Keratinocyte (primary cell): Measurements from ENCODE around the gene FATE1. TPM values are rescaled to one million over a fixed set of nuclear protein-coding genes. Genes with fewer than 3 reads are reported as not detected.
"Not testable (repeated sequence)": the region's sequence is repeated elsewhere in the genome, so short reads cannot be mapped to it uniquely, and the experiment has no call there.

ENCODE experiments used
- DNase-seq: peaks from one replicate; pipeline ENCODE4 v3.0.0-alpha.2; 2011; ENCODE audit warnings: low read depth, missing footprints, low spot score
- FAIRE-seq: peaks from 2 replicates; lab custom pipeline; 2011; peaks lifted over from hg19 to GRCh38; lab: Jason Lieb, UNC
- H2AFZ ChIP-seq: 2 replicates; pipeline ENCODE4 v1.6.0; 2012; ENCODE audit warnings: low read length, control low read depth, inconsistent platforms; ENCODE audit not compliant: control insufficient read depth
- H3K27ac ChIP-seq: 2 replicates; pipeline ENCODE4 v1.5.1; 2011; ENCODE audit warnings: low read length; ENCODE audit not compliant: control insufficient read depth, insufficient read depth
- H3K27me3 ChIP-seq: 3 replicates; pipeline ENCODE4 v1.6.0; 2011; ENCODE audit warnings: low read length; ENCODE audit not compliant: control insufficient read depth, insufficient read depth; ENCODE audit errors: extremely low read depth
- H3K36me3 ChIP-seq, 2 experiments: 2 replicates in 1 of 2; 3 replicates in 1 of 2; pipeline ENCODE4 v1.5.1; 2011; ENCODE audit warnings: low read length in 2 of 2, mild to moderate bottlenecking in 1 of 2; ENCODE audit not compliant: control insufficient read depth in 2 of 2, insufficient read depth in 2 of 2; ENCODE audit errors: extremely low read depth in 1 of 2
- H3K4me1 ChIP-seq: 3 replicates; pipeline ENCODE4 v1.5.1; 2011; ENCODE audit warnings: low read length; ENCODE audit not compliant: control insufficient read depth, insufficient read depth; ENCODE audit errors: extremely low read depth
- H3K4me2 ChIP-seq: 3 replicates; pipeline ENCODE4 v1.6.0; 2011; ENCODE audit warnings: low read depth, low read length; ENCODE audit not compliant: control insufficient read depth, insufficient read depth; ENCODE audit errors: extremely low read depth
- H3K4me3 ChIP-seq, 3 experiments: fragments of 200-600 bp in 1 of 3; sonication (generic) in 1 of 3; 2 replicates in 2 of 3; 3 replicates in 1 of 3; pipeline ENCODE4 v1.5.1; 2011 to 2016; ENCODE audit warnings: low read length in 3 of 3, mild to moderate bottlenecking in 3 of 3, control low read depth in 2 of 3, inconsistent platforms in 1 of 3, low read depth in 1 of 3, mixed read lengths in 1 of 3, mixed run types in 1 of 3, moderate library complexity in 1 of 3; ENCODE audit not compliant: control insufficient read depth in 2 of 3, insufficient read depth in 2 of 3; ENCODE audit errors: extremely low read depth in 1 of 3
- H3K79me2 ChIP-seq: 2 replicates; pipeline ENCODE4 v1.6.0; 2012; ENCODE audit warnings: low read length; ENCODE audit not compliant: control insufficient read depth, insufficient read depth
- H3K9ac ChIP-seq: 3 replicates; pipeline ENCODE4 v1.6.0; 2011; ENCODE audit warnings: low read length; ENCODE audit not compliant: control insufficient read depth, insufficient read depth; ENCODE audit errors: extremely low read depth
- H3K9me1 ChIP-seq: 3 replicates; pipeline ENCODE4 v1.6.0; 2011; ENCODE audit warnings: low read length; ENCODE audit not compliant: control insufficient read depth, insufficient read depth; ENCODE audit errors: extremely low read depth
- H3K9me3 ChIP-seq: 2 replicates; pipeline ENCODE4 v1.5.1; 2012; ENCODE audit warnings: low read depth, low read length; ENCODE audit not compliant: control insufficient read depth
- H4K20me1 ChIP-seq: 3 replicates; pipeline ENCODE4 v1.6.0; 2011; ENCODE audit warnings: low read length; ENCODE audit not compliant: control insufficient read depth, insufficient read depth; ENCODE audit errors: extremely low read depth
- CTCF ChIP-seq, 3 experiments: IDR thresholded peaks in 1 of 3; conservative IDR thresholded peaks in 1 of 3; optimal IDR thresholded peaks in 1 of 3; 2 replicates in 2 of 3; 3 replicates in 1 of 3; pipeline versions ENCODE3 to v1.5.1; 2011; ENCODE audit warnings: low read length in 3 of 3, mild to moderate bottlenecking in 3 of 3, moderate library complexity in 2 of 3, control low read depth in 1 of 3, inconsistent platforms in 1 of 3; ENCODE audit not compliant: insufficient read depth in 2 of 3; ENCODE audit errors: extremely low read depth in 1 of 3
- EZH2 ChIP-seq: IDR thresholded peaks from one replicate; pipeline ENCODE4 v1.6.1; 2012; ENCODE audit warnings: inconsistent platforms, mild to moderate bottlenecking, low read length, moderate library complexity
- dilution Hi-C: fragments of 300-500 bp; cut with MboI; formaldehyde crosslinking; loops from one replicate; pipeline ENCODE4 v1.7.0; 2020; ENCODE audit warnings: low sequenced_read_pairs; ENCODE audit not compliant: extremely low pct_ligation_motif_present
- polyA plus RNA-seq, 5 experiments: library from polyadenylated mRNA; depleted of rRNA in 3 of 5; stranded (reverse) in 3 of 5; stranded (forward) in 1 of 5; unstranded in 1 of 5; fragments of >200 nt; gene quantifications; 1 replicate in 1 of 5; 2 replicates in 3 of 5; 3 replicates in 1 of 5; pipeline versions ENCODE4 v1.2.1 to v1.2.3, GENCODE V29; 2011 to 2012; ENCODE audit warnings: missing spikeins in 2 of 5, low read depth in 1 of 5, low replicate concordance in 1 of 5

FATE1 gene
- polyA plus RNA-seq, 1 donor (not counting 4 experiments of a cell fraction or from before 2014, with no cell fraction given) = not detected

- FAIRE-seq (no peak), DNase-seq (no peak)
- no peak overlapping the region for H2AFZ ChIP-seq
- no peaks in the 10 kb centered on the region for H3K9me1 ChIP-seq
- peaks cover 7% of the 10 kb centered on the region for H3K27me3 ChIP-seq
- H3K36me3 ChIP-seq = no peaks in the 10 kb centered on the region
- no peak overlapping the region for H3K9ac ChIP-seq
- H3K4me3 ChIP-seq = no peak overlapping the region
- no peaks in the 10 kb centered on the region for H3K79me2 ChIP-seq
- H3K9me3 ChIP-seq = no peaks in the 10 kb centered on the region
- dilution Hi-C loops = no loop called here
- H4K20me1 ChIP-seq = no peaks in the 10 kb centered on the region
- no peaks in the 10 kb centered on the region for H3K4me1 ChIP-seq
- no peak overlapping the region for H3K4me2 ChIP-seq
- TF ChIP-seq CTCF (optimal IDR thresholded peaks at IDR 0.05 in 1 of 3, IDR thresholded peaks at IDR 0.05 in 1 of 3, conservative IDR thresholded peaks at IDR 0.05 in 1 of 3; ENCODE audit: extremely low read depth in 1 of 3, insufficient read depth in 2 of 3, low read length in 3 of 3) = no peak
- TF ChIP-seq EZH2 = no peak
- H3K27ac ChIP-seq = no peak overlapping the region
Measured at GRCh38 chrX:151695583-151696340, 20.1 kb upstream of the FATE1 start.

- H3K9me1 ChIP-seq, H3K36me3 ChIP-seq, H3K9ac ChIP-seq, DNase-seq, dilution Hi-C loops, H3K4me1 ChIP-seq, H4K20me1 ChIP-seq, H3K27ac ChIP-seq, H3K27me3 ChIP-seq, H3K4me2 ChIP-seq, H3K9me3 ChIP-seq, H3K4me3 ChIP-seq, H2AFZ ChIP-seq, H3K79me2 ChIP-seq, FAIRE-seq: not testable (repeated sequence)
Measured at GRCh38 chrX:151697082-151697481, 18.8 kb upstream of the FATE1 start.

GRCh38 chrX:151697522-151697921, 18.3 kb upstream of the FATE1 start:
- Histone ChIP-seq H3K27me3 (peaks cover 7% of the 10 kb centered on the region), H3K4me3 (no peak overlapping the region), H3K36me3 (no peaks in the 10 kb centered on the region), H2AFZ (no peak overlapping the region), H3K9ac (no peak overlapping the region), H3K4me2 (no peak overlapping the region), H3K27ac (no peak overlapping the region), H4K20me1 (no peaks in the 10 kb centered on the region), H3K79me2 (no peaks in the 10 kb centered on the region), H3K9me3 (no peaks in the 10 kb centered on the region), H3K4me1 (no peaks in the 10 kb centered on the region), H3K9me1 (no peaks in the 10 kb centered on the region)
- dilution Hi-C loops = no loop called here
- FAIRE-seq (no peak), DNase-seq (no peak)
- TF ChIP-seq EZH2 (no peak), CTCF (optimal IDR thresholded peaks at IDR 0.05 in 1 of 3, IDR thresholded peaks at IDR 0.05 in 1 of 3, conservative IDR thresholded peaks at IDR 0.05 in 1 of 3; ENCODE audit: extremely low read depth in 1 of 3, insufficient read depth in 2 of 3, low read length in 3 of 3) (no peak)
